ENCODE results near the gene HDAC9.

GRCh38 chr7:18520450-18521235 lies 25.1 kb downstream of the HDAC9 start:
- TF ChIP-seq CTCF (IDR thresholded peaks at IDR 0.05) = no peak
- no peak for TF ChIP-seq POLR2A (IDR thresholded peaks at IDR 0.05)

All from prostate gland (tissue), 2 donors.